Measurements from ENCODE around the gene IGFBP2. TPM values are rescaled to one million over a fixed set of nuclear protein-coding genes. Genes with fewer than 3 reads are reported as not detected.

IGFBP2 gene
- total RNA-seq, 1 experiment from 2014 or later: 54.8 TPM

DNA sequence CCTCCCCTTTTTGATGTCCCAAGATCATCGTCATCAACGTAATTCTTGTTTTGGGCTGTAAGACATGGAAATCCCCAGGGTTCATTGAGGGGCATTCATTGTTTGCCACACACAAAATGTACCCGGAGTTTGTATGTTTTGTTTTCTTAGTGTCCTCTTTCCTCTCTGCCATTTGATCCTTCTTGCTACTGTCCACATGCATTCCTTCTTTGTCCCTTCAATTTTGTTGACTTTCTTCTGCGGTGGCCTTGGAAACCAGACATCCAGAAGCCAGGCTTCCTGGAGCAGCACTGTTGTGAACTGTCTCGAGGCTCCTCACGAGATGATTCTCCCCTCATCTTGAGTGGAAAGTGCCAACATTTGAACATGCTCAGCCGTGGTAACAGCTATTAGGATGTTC is 24.8 kb downstream of the IGFBP2 start:
- DNase-seq (ENCODE audit: low read depth, low spot score) (no peak), ATAC-seq (no peak)
- TF ChIP-seq, protein P1, sequence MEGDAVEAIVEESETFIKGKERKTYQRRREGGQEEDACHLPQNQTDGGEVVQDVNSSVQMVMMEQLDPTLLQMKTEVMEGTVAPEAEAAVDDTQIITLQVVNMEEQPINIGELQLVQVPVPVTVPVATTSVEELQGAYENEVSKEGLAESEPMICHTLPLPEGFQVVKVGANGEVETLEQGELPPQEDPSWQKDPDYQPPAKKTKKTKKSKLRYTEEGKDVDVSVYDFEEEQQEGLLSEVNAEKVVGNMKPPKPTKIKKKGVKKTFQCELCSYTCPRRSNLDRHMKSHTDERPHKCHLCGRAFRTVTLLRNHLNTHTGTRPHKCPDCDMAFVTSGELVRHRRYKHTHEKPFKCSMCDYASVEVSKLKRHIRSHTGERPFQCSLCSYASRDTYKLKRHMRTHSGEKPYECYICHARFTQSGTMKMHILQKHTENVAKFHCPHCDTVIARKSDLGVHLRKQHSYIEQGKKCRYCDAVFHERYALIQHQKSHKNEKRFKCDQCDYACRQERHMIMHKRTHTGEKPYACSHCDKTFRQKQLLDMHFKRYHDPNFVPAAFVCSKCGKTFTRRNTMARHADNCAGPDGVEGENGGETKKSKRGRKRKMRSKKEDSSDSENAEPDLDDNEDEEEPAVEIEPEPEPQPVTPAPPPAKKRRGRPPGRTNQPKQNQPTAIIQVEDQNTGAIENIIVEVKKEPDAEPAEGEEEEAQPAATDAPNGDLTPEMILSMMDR (IDR thresholded peaks at IDR 0.05): no peak
- TF ChIP-seq TCF7L2 (IDR thresholded peaks at IDR 0.05; ENCODE audit: low read depth, low read length) (no peak), SIN3A (IDR thresholded peaks at IDR 0.05; ENCODE audit: borderline replicate concordance, insufficient read depth, low read depth, low read length) (no peak)
- POLR2A ChIA-PET: no interaction called here
- no peak overlapping the region for H3K4me3 ChIP-seq (ENCODE audit: low read depth in 2 of 2, low read length in 2 of 2)
- CTCF ChIA-PET: no interaction called here
- in situ Hi-C loops (cut with HindIII; ENCODE audit: low pct_unique_long_range_greater_than_20kb, low sequenced_read_pairs): no loop called here
- BruUV-seq (replicated peaks): no TSS peak
- intact Hi-C loops (cut with micrococcal nuclease; ENCODE audit: unreplicated experiment): no loop called here
- no peaks in the 10 kb centered on the region for H3K4me1 ChIP-seq (ENCODE audit: control insufficient read depth, insufficient read depth, low read length)
- no peaks in the 10 kb centered on the region for H3K27me3 ChIP-seq (ENCODE audit: control insufficient read depth, insufficient read depth, low read length)
- H3K36me3 ChIP-seq (ENCODE audit: control insufficient read depth, insufficient read depth, low read length): no peaks in the 10 kb centered on the region
- no peaks in the 10 kb centered on the region for H3K9me3 ChIP-seq (ENCODE audit: control insufficient read depth, insufficient read depth, low read depth, low read length)
- H3K27ac ChIP-seq (ENCODE audit: low read length): no peak overlapping the region

DNA sequence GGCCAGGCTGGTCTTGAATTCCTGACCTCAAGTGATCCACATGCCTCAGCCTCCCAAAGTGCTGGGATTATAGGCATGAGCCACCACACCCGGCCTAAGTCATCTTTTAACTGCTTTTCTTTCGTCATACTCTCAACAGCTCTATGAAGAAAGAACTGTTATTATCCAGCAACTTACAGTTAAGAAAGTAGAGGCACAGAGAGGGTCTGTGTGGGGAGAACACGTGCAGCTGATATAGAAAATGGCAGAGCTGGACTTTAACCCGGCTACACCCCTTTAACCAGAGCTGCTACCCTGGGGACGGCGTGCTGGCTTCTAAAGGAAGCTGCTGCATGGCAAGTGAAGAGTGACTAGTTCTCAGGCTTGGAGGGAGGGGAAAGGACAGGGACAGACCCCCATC is 25.5 kb downstream of the IGFBP2 start:
- intact Hi-C loops (cut with micrococcal nuclease; ENCODE audit: unreplicated experiment): no loop called here
- TF ChIP-seq, protein P2, sequence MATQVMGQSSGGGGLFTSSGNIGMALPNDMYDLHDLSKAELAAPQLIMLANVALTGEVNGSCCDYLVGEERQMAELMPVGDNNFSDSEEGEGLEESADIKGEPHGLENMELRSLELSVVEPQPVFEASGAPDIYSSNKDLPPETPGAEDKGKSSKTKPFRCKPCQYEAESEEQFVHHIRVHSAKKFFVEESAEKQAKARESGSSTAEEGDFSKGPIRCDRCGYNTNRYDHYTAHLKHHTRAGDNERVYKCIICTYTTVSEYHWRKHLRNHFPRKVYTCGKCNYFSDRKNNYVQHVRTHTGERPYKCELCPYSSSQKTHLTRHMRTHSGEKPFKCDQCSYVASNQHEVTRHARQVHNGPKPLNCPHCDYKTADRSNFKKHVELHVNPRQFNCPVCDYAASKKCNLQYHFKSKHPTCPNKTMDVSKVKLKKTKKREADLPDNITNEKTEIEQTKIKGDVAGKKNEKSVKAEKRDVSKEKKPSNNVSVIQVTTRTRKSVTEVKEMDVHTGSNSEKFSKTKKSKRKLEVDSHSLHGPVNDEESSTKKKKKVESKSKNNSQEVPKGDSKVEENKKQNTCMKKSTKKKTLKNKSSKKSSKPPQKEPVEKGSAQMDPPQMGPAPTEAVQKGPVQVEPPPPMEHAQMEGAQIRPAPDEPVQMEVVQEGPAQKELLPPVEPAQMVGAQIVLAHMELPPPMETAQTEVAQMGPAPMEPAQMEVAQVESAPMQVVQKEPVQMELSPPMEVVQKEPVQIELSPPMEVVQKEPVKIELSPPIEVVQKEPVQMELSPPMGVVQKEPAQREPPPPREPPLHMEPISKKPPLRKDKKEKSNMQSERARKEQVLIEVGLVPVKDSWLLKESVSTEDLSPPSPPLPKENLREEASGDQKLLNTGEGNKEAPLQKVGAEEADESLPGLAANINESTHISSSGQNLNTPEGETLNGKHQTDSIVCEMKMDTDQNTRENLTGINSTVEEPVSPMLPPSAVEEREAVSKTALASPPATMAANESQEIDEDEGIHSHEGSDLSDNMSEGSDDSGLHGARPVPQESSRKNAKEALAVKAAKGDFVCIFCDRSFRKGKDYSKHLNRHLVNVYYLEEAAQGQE (IDR thresholded peaks at IDR 0.05; ENCODE audit: insufficient read depth in 1 of 2, low read depth in 2 of 2, low read length in 1 of 2): no peak
- no peak for TF ChIP-seq POLR2AphosphoS5 (IDR thresholded peaks at IDR 0.05; ENCODE audit: low read depth, low read length)
- TF ChIP-seq, protein P1 (IDR thresholded peaks at IDR 0.05): no peak
- no peak for TF ChIP-seq SIN3A (IDR thresholded peaks at IDR 0.05; ENCODE audit: borderline replicate concordance, insufficient read depth, low read depth, low read length)
- TF ChIP-seq TCF7L2 (IDR thresholded peaks at IDR 0.05; ENCODE audit: low read depth, low read length): no peak
- in situ Hi-C loops (cut with HindIII; ENCODE audit: low pct_unique_long_range_greater_than_20kb, low sequenced_read_pairs): no loop called here
- CTCF ChIA-PET: no interaction called here
- H3K36me3 ChIP-seq (ENCODE audit: control insufficient read depth, insufficient read depth, low read length): no peaks in the 10 kb centered on the region
- POLR2A ChIA-PET: no interaction called here
- no peaks in the 10 kb centered on the region for H3K9me3 ChIP-seq (ENCODE audit: control insufficient read depth, insufficient read depth, low read depth, low read length)
- no peak for DNase-seq (ENCODE audit: low read depth, low spot score)
- H3K27ac ChIP-seq (ENCODE audit: low read length): no peak overlapping the region
- H3K4me3 ChIP-seq (ENCODE audit: low read depth in 2 of 2, low read length in 2 of 2): no peak overlapping the region
- no TSS peak for BruUV-seq (replicated peaks)
- H3K27me3 ChIP-seq (ENCODE audit: control insufficient read depth, insufficient read depth, low read length): no peaks in the 10 kb centered on the region
- no peak for ATAC-seq
- H3K4me1 ChIP-seq (ENCODE audit: control insufficient read depth, insufficient read depth, low read length): no peaks in the 10 kb centered on the region
